Lung (tissue), 12 donors: ENCODE results near the gene HBA2. TPM values are rescaled to one million over a fixed set of nuclear protein-coding genes. Genes with fewer than 3 reads are reported as not detected.
A peak's percentile ranks its signal among the peaks of the same experiment; 100 is the strongest.

Experiments used
- ATAC-seq: fragments of 200-7000 bp; cut with Tn5 transposase; one replicate; pipeline ENCODE4 v1.9.1; 2020; ENCODE audit warnings: moderate number of reproducible peaks; ENCODE audit not compliant: insufficient read depth, low FRiP score
- DNase-seq, 3 donors: peaks; one replicate each; pipeline ENCODE4 v3.0.0-alpha.2; 2013 to 2017
- H3K27ac ChIP-seq, 2 donors: one replicate each; pipeline ENCODE4 v1.5.1; 2013; ENCODE audit warnings: mild to moderate bottlenecking in 2 of 2, moderate library complexity in 2 of 2, control low read depth in 1 of 2, inconsistent platforms in 1 of 2, low read depth in 1 of 2, low read length in 1 of 2
- H3K27me3 ChIP-seq, 3 donors: one replicate each; pipeline ENCODE4 v1.5.1; 2013; ENCODE audit warnings: low read length in 2 of 3; ENCODE audit not compliant: control insufficient read depth in 3 of 3, insufficient read depth in 3 of 3
- H3K36me3 ChIP-seq, 4 donors: one replicate each; pipeline ENCODE4 v1.5.1; 2013; ENCODE audit warnings: low read length in 4 of 4, mild to moderate bottlenecking in 1 of 4, moderate library complexity in 1 of 4; ENCODE audit not compliant: control insufficient read depth in 4 of 4, insufficient read depth in 4 of 4
- H3K4me1 ChIP-seq, 5 donors: one replicate each; pipeline ENCODE4 v1.5.1; 2013; ENCODE audit warnings: low read length in 5 of 5, mild to moderate bottlenecking in 2 of 5, moderate library complexity in 1 of 5; ENCODE audit not compliant: control insufficient read depth in 5 of 5, insufficient read depth in 5 of 5
- H3K4me3 ChIP-seq: one replicate; pipeline ENCODE4 v1.5.1; 2013; ENCODE audit warnings: mild to moderate bottlenecking, control low read depth, moderate library complexity
- H3K9ac ChIP-seq, 2 donors: one replicate each; pipeline ENCODE4 v1.5.1; 2013; ENCODE audit warnings: low read length in 2 of 2, control low read depth in 1 of 2; ENCODE audit not compliant: insufficient read depth in 1 of 2
- H3K9me3 ChIP-seq, 4 donors: one replicate each; pipeline ENCODE4 v1.5.1; 2013; ENCODE audit warnings: low read length in 3 of 4, mild to moderate bottlenecking in 1 of 4, moderate library complexity in 1 of 4; ENCODE audit not compliant: control insufficient read depth in 4 of 4, insufficient read depth in 3 of 4
- CTCF ChIP-seq: IDR thresholded peaks from 2 replicates; pipeline ENCODE4 v1.5.1; 2012; ENCODE audit warnings: mild to moderate bottlenecking; ENCODE audit errors: control extremely low read depth, extremely low read depth
- WGBS, 2 donors: extraction: QIAGEN DNeasy Blood & Tissue Kit; methylation state at CpG; one replicate each; pipeline ENCODE4 v1.1.7; 2013; 5-methylcytosine and 5-hydroxymethylcytosine counted together
- polyA plus RNA-seq, 2 donors: library from polyadenylated mRNA; stranded (reverse); fragments of 200-250 nt; gene quantifications; one replicate each; pipeline ENCODE4 v1.2.1, GENCODE V29; 2013
- total RNA-seq, 2 donors: library from RNA; depleted of rRNA in 1 of 2; stranded (reverse); fragments of >200 nt in 1 of 2; gene quantifications; one replicate each; pipeline ENCODE4 v1.2.1, GENCODE V29; 2014 to 2021
- donor health status: control.
- donor health status: control.
- donor health status: Bipolar disorder and iron deficiency.
- donor health status: healthy.
- donor health status: DM: yes; HTN: yes; CAD: no.

Gene HBA2
- total and polyA plus RNA-seq, 4 donors = 126 to 4,737 (median 822) TPM

GRCh38 chr16:179211-180092 lies 6.8 kb downstream of the HBA2 start:
- TF ChIP-seq CTCF = no peak
- H3K36me3 ChIP-seq = no peaks in the 10 kb centered on the region
- peaks cover 0 to 2% (median 0%) of the 10 kb centered on the region in 4 donors for H3K9me3 ChIP-seq
- WGBS, 2 donors = 79 to 81% methylated on average over 17 of the region's 17 CpGs
- H3K27ac ChIP-seq = no peak overlapping the region
- H3K4me1 ChIP-seq = peaks cover 0 to 14% (median 4%) of the 10 kb centered on the region in 5 donors
- DNase-seq (no peak), ATAC-seq (no peak)
- H3K27me3 ChIP-seq = peaks cover 2 to 40% (median 38%) of the 10 kb centered on the region in 3 donors
- H3K4me3 ChIP-seq = no peak overlapping the region
- H3K9ac ChIP-seq = no peak overlapping the region

- 9 to 10% methylated on average over 38 to 59 of the region's 59 CpGs for WGBS, 2 donors
- no peak for ATAC-seq
- Histone ChIP-seq H3K4me1 (peaks cover 0 to 14% (median 4%) of the 10 kb centered on the region in 5 donors), H3K27me3 (peaks cover under 1 to 33% (median 30%) of the 10 kb centered on the region in 3 donors), H3K4me3 (no peak within 1 kb of the TSS), H3K36me3 (no peaks in the 10 kb centered on the region), H3K9ac (no peak within 1 kb of the TSS), H3K9me3 (peaks cover 0 to 2% (median 0%) of the 10 kb centered on the region in 4 donors), H3K27ac (no peak within 1 kb of the TSS)
- TF ChIP-seq CTCF = no peak
- DNase-seq = peak; percentile 33 to 60 (median 39)
Observed at GRCh38 chr16:180101-180675, 7.5 kb downstream of the HBA2 start, which contains the start of gene HBQ1. Gene HBQ1 (plus strand): TSS chr16:180459. CDS start chr16:180487, 28 bp downstream.

GRCh38 chr16:180681-181564 lies 8.2 kb downstream of the HBA2 start:
- ATAC-seq = peak; percentile 81
- H3K27me3 ChIP-seq = peaks cover 0 to 28% (median 25%) of the 10 kb centered on the region in 3 donors
- H3K36me3 ChIP-seq = no peaks in the 10 kb centered on the region
- H3K9me3 ChIP-seq = peaks cover 0 to 2% (median 0%) of the 10 kb centered on the region in 4 donors
- H3K27ac ChIP-seq = no peak overlapping the region
- no peak for TF ChIP-seq CTCF
- 1 to 2% methylated on average over 71 to 89 of the region's 89 CpGs for WGBS, 2 donors
- no peak overlapping the region for H3K4me3 ChIP-seq
- no peak overlapping the region for H3K9ac ChIP-seq
- peaks cover 0 to 14% (median 4%) of the 10 kb centered on the region in 5 donors for H3K4me1 ChIP-seq
- peak; percentile 49 to 73 (median 63) for DNase-seq
